GM19463 (cell line): ENCODE measurements around the gene USP3.
A peak's percentile ranks its signal among the peaks of the same experiment; 100 is the strongest.

Experiments used
- ATAC-seq: cut with Tn5 transposase; IDR thresholded peaks from one replicate; pipeline ENCODE4 v1.9.1; 2021; ENCODE audit warnings: mild to moderate bottlenecking, moderate library complexity; ENCODE audit not compliant: unreplicated experiment

Gene USP3

DNA sequence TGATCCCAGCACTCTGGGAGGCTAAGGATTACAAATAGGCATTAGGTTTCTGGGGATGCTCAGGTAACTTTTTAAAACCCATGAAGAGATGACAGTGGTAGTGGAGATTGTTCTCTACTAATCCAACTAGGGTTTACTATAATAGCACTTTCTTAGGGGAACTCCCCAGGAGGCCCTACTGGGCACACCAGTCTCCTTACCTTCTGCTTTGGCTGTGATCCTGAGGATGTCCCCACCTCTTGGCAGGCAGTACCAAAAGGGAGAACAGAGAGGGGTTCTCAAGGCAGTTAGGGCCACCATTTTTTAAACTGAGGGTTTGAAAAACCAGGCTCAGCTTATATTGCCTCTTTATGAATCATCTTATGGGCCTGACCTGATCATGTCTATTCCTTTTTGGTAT lies 77.8 kb downstream of the USP3 start:
- no peak for ATAC-seq

DNA sequence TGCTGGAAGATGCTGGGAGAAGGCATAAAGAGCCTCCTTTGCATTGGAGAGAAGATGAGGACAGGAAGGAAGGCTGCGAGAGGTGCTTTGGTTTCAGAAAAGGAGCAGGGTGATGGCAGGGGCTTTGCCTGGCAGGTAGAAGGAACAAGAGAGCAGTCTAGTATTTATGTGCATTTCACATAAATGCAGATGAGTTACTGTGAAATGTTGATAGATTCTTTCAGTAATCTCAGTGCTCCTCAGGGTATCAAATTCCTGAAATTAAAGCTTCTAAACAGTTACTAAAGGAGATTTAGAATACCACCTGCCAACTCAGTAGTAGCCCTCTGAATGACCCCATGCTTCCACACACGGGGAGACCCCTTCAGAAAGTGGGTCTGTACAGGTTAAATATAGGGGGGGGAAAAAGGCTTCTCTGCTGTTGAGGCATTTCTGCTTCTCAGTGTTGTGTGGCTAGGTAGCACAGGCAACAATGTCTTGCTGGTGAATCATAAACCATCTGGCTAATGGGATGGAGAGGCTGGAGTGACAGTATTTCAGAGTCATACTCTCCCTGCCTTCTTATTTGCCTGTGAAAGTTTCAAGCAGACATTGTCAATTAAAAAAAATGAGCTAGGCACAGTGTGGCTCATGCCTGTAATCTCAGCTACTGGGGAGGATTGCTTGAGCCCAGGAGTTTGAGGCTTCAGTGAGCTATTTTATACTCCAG lies 78.5 kb downstream of the USP3 start:
- ATAC-seq = no peak

DNA sequence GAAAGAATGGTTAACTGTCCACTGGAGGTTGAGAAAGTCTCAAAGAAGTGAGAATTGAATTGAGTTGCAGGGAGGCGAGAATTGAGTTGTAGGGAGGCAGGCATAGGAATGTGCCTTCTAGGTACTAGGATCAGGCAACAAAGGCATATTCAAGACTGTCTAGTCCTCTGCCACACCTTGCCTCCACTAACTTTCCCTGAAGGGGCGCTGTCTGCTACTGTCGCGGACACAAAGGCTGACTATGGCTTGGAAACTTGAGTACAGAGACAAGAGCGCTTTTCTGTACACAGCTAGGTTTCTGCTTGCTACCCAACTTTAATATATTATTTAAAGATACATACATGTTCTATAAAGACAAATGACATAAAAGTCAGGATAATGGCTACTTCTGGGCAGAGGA lies 82.4 kb downstream of the USP3 start:
- ATAC-seq = no peak

DNA sequence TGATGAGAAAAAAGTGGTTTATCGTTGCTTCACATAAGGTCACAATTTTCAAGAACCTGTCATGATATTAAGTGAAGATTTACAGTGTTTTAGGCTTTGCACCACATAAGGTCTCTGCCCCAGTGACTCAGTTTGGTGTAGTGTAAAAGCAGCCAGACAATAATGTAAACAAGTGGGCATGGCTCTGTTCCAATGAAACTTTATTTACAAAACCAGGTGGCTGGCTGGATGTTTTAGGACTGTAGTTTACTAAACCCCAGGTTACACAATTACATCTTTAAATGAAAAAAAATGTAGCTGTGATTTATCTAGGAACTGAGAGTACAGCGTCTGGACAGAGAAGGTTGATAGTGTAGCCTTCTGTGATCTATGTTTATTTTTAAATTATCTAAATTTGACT lies 83.1 kb downstream of the USP3 start:
- ATAC-seq = no peak

DNA sequence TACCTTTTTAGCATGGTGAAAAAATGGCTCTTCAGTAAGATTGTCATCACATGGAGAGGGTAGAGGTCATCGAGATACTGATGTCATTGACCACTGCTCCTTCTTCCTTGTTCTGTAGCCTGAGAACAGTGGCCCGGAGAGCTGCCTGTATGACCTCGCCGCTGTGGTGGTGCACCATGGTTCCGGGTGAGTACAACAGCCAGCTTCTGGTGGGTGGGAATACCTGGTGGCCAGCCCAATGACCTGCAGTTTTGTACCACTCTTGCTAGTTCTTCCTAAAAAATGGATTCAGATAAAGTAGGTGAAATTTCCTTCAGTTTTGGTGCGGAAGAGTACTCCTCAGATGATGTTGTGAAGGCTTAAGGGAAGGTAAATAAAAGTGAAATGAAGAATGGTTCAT lies 84.4 kb downstream of the USP3 start:
- no peak for ATAC-seq

DNA sequence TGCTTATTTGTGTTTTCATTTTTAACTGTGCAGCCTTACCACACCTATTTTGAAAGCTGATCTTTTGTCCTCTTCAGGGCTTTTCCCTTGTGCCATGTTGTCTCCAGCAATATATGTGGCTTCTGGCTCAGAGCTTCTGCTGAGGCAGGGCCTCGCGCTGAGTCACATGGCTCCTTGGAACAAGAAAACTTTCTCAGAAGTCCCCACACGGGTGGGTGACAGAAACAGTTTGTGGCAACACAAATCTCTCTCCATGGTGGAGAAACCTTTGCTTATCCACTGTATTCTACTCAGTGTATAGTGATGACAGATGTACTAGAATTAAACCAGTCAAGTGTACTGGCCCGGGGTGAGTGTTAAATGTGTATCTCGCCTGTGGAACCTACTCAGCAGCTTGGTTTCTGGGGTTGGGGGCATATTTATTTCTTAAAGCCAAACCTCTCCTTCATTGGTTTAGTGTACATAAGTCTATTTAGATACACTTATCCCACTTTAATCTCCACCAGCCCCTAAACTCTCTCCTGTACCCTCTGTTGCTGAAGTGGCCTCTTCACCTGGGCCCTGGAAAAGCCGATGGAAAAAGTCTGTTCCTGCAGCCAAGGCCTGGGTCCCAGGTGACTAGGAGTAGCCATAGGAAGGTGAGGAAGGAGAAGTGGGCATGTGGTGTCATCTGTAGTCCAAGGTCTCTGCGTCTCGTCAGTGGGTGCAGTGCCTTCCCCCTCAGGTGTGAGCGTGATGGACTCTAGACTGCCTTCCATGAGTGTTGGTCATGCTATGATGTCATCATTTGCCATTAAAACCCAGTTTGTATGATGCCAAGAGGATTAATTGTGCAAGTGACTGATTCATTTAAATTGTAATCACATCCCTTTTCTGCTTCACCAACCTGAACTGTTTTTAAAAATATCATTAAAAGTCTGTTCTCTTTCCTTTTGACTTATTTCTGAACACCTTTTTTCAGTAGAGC lies 89.6 kb downstream of the USP3 start:
- no peak for ATAC-seq

DNA sequence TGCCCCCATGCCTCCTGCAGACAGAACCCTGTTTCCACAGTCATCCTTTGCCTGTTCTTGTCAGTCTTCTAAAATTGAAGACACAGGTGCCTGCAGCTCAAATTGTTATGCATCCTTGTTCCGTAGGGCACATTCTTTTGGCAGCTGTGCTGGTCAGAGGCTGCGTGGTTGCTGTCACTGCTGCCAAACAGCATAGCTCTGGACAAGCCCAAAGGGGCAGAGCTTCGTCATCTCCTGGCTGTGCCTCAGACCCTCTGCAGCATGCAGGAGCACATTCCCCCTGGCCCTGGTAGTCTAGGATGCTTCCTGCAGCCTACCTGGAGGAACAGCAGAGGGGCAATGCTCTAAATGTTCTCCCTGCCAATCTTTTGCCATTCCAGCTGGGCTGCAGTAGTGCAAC lies 90.7 kb downstream of the USP3 start:
- no peak for ATAC-seq

DNA sequence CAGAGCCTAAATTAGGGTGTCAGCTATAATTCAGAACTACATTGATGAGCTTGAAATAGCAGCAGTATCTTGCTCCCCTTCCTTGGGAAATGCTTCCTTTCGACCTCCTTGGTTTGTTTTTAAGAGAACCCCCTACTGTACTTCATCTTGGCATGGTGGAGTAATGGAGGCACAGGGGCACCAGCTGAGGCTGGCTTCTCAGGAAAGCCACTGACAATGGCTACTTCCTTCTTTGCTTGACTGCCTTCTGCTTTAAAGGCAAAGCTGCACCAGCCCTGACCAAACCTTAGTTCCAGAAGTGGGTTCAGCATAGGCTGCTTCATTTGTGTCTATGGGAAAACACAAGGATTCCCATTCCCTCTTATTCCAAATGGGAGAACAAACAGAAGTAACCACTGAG lies 91.3 kb downstream of the USP3 start:
- ATAC-seq = no peak

DNA sequence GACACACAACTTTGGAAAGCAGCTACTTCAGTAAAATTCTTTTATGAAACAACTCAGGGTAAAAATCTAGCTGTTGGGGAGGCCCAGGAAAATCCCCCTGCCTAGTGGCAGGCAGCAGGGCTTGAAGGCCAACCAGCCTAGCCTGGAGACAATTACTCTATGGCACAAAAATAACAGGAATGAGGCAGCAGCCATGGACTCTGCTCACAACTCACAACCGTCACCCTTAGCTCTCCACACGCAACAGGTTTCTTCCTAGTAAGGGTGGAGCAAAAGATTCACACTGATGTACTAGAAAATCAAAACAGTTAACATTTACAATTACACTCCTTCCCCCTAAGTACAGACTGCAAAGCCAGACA lies 92.3 kb downstream of the USP3 start:
- no peak for ATAC-seq

DNA sequence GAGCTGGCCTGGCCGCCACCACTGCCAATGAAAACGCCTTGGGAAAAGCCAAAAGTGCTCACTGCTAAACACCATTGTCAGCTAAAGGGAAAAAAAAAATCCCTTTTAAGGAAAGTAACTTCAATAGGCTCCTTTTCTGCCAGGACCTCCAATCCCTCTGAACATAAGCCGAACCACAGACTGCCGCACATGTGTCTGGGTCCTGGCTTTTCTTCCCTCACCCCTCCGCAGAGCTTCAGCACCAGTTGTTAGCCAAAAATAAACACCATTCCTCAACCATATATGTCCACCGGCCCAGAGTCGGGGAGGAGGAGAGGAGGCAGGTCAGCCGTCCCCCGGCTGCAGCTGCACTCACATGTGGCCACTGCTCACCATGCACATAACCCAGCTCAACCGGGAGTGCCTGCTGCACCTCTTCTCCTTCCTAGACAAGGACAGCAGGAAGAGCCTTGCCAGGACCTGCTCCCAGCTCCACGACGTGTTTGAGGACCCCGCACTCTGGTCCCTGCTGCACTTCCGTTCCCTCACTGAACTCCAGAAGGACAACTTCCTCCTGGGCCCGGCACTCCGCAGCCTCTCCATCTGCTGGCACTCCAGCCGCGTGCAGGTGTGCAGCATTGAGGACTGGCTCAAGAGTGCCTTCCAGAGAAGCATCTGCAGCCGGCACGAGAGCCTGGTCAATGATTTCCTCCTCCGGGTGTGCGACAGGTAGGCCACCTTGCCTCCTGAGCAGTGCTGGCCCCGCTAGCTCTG lies 92.8 kb downstream of the USP3 start, which contains the start of gene FBXL22:
TSS of gene FBXL22 (plus strand) at position 350 of the 753 bp plus-strand sequence. CDS start at position 356, 6 bp downstream.
- no peak for ATAC-seq

DNA sequence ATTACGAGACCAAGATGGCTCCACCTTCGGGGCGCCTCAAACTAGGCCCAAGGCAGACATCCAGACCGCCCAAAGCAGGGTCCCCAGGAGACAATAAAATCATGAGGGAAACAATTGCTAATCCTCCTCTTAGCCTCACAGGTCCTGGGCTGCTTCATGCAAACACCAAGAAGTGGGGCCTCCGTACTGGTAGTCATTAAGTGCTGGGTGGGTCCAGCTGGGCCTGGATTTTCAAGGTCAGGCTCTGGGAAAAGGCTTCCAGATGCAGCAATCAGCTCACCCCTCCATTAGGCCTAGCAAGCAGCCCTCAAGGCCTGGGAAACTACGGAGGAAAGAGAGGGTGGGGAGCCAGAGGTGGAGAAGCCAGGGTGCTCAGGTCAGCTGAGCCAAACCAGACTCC lies 93.4 kb downstream of the USP3 start:
- no peak for ATAC-seq

DNA sequence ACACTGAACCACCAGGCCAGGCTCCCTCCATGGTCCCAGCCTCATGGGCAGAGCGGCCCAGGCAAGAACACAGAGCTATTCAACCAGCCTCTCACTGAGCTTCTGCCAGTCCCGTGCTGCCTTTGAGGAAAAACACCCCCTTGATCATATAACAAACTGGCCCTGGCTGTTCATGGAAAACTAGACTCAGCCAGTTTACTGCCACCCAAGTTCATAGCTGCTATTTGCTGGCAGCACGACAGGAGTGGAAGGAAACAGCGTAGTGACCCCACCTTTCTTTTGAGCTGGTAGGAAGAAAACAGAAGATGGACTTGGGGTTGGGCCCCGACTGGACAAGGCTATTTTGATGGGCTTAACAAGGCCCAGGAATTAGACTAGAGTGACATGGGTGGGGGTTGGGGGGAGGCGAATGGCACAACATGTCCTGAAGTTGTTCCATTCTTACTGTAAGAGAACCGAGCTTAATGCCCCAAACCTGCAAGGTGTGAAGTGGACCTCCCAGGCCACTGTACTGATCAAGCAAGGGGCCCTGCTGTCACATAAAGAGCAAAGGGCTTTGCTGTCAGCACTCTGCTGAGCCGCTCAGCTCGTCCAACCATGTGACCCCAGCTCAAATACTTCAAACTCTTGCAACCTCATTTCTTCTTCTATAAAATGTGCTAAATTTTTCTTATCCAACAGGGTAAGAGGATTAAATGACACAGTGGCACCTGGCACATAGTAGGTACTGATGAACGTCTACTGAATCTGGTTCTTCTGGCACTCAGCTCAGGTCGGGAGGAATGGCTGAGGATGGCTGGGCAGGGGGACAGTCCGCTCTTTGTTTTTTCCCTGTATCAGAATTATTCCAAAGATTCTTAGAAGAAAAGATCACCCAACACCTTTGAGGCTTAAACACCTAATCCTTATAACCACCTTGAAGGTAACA lies 94.3 kb downstream of the USP3 start:
- no peak for ATAC-seq

DNA sequence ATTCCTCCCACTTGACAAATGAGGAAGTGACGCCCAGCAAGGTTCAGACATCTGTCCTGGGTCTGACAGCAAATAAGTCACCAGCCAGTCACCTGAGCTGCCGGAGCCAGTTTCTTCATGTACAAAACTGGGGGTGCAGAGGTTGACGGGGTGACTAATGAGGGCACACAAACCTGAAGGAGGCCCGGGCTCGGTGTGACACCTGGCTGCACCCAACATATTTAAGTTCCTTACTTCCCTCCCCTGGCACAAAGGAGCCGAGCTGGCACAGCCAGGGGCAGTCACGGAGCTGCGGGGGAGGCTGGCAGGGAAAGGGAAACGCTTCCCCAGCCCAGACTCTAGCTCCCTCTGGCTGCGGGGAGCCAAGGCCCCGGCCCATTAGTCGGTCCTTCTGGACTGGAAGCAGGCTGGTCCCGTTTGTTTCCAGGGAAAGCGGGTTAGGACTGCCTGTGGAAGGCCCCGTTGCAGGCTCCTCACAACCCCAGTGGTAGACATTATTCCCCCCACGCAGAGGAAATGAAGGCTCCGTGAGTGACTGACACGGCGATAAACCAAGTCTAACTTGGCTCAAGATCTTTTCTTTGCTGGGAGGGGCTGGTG lies 95.1 kb downstream of the USP3 start:
- ATAC-seq = no peak

DNA sequence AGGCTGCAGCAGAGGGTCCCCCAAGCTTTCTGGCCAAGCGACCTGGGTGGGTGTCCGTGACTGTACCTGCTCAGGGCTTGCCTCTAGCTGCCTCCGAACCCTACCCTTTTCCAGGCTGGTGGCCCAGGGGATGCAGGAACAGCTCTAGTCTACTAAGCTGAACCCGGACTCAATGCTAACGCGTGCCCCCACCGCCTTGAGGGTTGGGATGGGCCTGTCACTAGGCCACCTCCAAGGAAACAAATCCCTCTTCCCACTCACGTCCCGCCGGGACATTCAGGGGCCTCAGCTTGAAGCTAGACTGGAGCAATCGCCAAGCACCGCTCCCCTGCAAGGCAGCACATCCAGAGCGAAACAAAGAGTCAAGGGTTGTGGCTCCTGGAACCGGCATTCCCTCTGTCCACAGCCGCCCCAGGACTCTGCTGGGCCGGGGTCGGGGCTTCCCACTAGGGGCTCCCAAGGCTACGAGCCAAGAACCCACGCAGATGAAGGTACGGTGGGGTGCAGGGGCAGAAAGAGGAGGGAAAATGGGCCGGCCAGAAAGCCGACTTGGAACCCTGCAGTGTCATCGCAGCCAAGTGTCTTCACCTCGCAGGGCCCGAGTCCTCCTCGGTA lies 95.7 kb downstream of the USP3 start:
- peak; percentile 2 for ATAC-seq

DNA sequence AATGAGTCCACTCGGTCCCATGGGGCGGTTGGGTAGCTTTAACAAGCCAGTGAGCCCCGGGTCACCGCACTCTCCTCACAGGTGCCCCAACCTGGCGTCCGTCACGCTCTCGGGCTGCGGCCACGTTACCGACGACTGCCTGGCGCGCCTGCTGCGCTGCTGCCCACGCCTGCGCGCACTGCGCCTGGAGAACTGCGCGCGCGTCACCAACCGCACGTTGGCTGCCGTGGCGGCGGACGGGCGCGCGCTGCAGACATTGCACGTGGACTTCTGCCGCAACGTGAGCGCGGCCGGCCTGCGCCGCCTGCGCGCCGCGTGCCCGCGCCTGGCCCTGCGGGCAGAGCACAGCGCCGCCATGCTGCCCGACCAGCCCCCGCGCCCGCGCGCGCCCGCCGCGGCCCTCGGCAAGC lies 96.2 kb downstream of the USP3 start:
- peak; percentile 67 for ATAC-seq

DNA sequence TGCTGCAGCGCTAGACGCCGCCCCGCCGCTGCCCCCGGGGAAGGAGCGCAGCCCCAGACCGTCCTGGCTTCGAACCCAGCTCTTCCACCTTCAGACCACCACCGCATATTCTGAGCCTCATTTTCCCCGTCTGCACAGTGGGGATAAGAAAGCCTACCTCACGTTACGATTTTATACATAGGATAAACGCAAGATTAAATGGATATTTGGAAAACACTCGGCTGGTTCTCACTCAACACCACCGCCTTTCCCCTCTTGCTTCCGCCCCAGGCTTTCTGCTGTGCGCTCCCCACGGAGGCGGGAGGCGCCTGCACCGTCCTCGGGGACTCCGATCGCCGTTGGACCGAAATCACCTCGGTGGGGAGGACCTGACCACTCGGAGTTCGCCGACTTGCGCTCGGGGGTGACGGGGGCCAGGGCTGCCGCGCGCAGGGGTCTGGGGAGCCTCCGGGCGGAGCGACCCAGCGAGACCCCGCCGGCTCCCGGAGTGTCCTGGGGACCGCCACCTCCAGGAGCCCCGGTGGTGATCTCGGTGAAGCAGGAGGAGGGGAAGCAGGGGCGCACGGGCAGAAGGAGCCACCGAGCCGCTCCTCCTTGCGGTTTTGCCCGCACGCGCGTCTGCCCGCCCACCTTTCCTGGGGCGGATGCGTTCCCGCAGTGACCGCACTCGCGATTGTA lies 96.8 kb downstream of the USP3 start:
- ATAC-seq = peak; percentile 10

DNA sequence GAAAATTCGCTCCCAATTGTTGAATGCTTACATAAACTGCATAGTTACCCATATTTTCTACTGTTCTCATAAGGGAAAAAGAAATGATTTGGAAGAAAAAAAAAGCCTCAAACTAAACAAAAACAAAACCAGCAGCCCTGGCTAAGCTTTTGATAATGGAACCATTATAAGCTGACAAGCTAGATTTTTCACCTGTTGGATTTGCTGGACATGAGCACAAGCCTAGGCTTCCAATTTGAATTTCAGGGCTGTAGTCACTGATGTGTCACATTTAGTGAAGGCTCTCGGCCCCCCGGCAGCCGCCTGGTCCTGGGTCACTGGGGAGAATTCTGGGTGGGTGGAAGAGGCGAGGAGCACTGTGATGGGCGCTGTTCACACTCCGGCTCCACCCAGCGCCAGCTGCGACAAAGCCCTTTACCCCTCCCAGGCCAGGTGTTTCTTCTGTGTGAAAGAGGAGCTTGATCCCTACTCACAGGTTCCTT lies 97.4 kb downstream of the USP3 start:
- no peak for ATAC-seq

DNA sequence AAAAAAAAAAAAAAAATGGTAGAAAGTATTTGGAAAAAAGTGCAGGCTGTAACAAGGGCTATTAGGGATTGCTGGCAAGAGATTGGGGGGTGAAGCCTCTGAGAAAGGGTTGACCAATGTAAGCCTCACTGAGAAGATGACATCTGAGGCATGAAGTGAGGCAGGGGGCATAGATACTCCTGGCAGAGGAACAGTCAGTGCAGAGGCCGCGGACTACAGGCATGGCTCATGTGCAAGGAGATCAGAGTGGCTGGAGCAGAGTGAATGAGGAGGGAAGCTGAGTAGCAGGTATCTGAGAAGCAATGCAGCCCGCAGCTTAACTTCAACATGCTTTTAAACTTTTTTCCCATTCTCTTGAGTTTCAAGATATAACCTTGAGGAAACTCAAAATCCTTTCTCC lies 98.2 kb downstream of the USP3 start:
- ATAC-seq = no peak

DNA sequence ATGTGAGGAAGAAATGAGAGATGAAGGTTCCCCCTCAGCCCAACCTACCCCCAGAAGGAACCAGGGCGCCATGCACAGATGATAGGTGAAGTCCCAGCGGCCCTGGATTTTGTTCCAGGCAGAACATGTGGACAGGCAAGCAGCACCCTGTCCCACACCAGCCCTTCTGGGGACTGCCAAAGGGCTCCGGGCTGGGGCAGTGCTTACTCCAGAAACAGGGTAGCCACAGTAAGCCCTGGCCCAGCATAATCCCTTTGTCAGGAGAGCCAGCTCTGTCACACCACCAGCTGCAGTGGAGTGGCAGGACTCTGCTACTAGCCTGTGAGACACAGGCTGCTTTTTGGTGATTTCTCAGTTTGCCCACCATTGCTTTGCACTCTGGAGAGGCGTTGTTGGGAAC lies 99.1 kb downstream of the USP3 start:
- no peak for ATAC-seq
